HEK293 (cell line): Measurements from ENCODE around the gene NAPSA.

ENCODE experiments used
- CTCF ChIA-PET: fragments of 350-600 bp; formaldehyde crosslinking; extraction: SDS; loops from one replicate; lab custom pipeline; 2021; ENCODE audit warnings: antibody characterized with exemption; lab: Yijun Ruan, JAX
- POLR2A ChIA-PET: fragments of 300-600 bp; formaldehyde crosslinking; extraction: SDS; loops from one replicate; lab custom pipeline; 2020; ENCODE audit warnings: antibody characterized with exemption, inconsistent platforms; lab: Yijun Ruan, JAX
- H3K27ac ChIP-seq: fragments of 200-500 bp; sonication (Bioruptor generic); 2 replicates; pipeline ENCODE4 v1.5.1; 2014; ENCODE audit warnings: low read depth, low read length, control low read depth, inconsistent platforms; ENCODE audit errors: extremely low read depth
- H3K36me3 ChIP-seq, 2 experiments: fragments of 200-500 bp in 1 of 2; sonication (Bioruptor generic) in 1 of 2; 1 replicate in 1 of 2; 2 replicates in 1 of 2; pipeline ENCODE4 v1.5.1; 2014 to 2017; ENCODE audit warnings: inconsistent platforms in 2 of 2, low read length in 2 of 2; ENCODE audit not compliant: control insufficient read depth in 2 of 2, insufficient read depth in 1 of 2
- H3K4me1 ChIP-seq: fragments of 200-500 bp; sonication (Bioruptor generic); 2 replicates; pipeline ENCODE4 v1.5.1; 2014; ENCODE audit warnings: mild to moderate bottlenecking, low read length, inconsistent platforms; ENCODE audit not compliant: control insufficient read depth, insufficient read depth
- H3K4me3 ChIP-seq: 2 replicates; pipeline ENCODE4 v1.5.1; 2011; ENCODE audit warnings: low read depth, mild to moderate bottlenecking, control low read depth, low read length, moderate library complexity
- H3K9me3 ChIP-seq: fragments of 200-500 bp; sonication (Bioruptor generic); 2 replicates; pipeline ENCODE4 v1.5.1; 2014; ENCODE audit warnings: low read depth, low read length, inconsistent platforms; ENCODE audit not compliant: control insufficient read depth, insufficient read depth
- AEBP2 ChIP-seq: fragments of 450-650 bp; formaldehyde crosslinking; IDR thresholded peaks from 2 replicates; pipeline ENCODE4 v1.5.1; 2016; ENCODE audit warnings: missing biosample characterization, missing genetic modification characterization, borderline replicate concordance
- ELK4 ChIP-seq: IDR thresholded peaks from 2 replicates; pipeline ENCODE4 v1.6.1; 2011; ENCODE audit warnings: mild to moderate bottlenecking, low read depth, low read length, borderline replicate concordance
- GLI2 ChIP-seq: fragments of 450-650 bp; formaldehyde crosslinking; IDR thresholded peaks from 2 replicates; pipeline ENCODE4; 2017; ENCODE audit warnings: missing biosample characterization, missing genetic modification characterization, low read depth, borderline replicate concordance
- KLF1 ChIP-seq: fragments of 450-650 bp; formaldehyde crosslinking; IDR thresholded peaks from 2 replicates; pipeline ENCODE4 v1.5.1; 2016; ENCODE audit warnings: missing biosample characterization, missing genetic modification characterization
- KLF10 ChIP-seq: fragments of 450-650 bp; IDR thresholded peaks from 2 replicates; pipeline ENCODE4 v1.5.1; 2018; ENCODE audit warnings: missing biosample characterization, mild to moderate bottlenecking, missing genetic modification characterization
- KLF17 ChIP-seq: fragments of 450-650 bp; formaldehyde crosslinking; IDR thresholded peaks from 2 replicates; pipeline ENCODE4 v1.5.1; 2016; ENCODE audit warnings: missing biosample characterization, missing genetic modification characterization
- PATZ1 ChIP-seq: fragments of 450-650 bp; formaldehyde crosslinking; IDR thresholded peaks from 2 replicates; pipeline ENCODE4 v1.5.1; 2016; ENCODE audit warnings: missing biosample characterization, missing genetic modification characterization
- SALL2 ChIP-seq: fragments of 450-650 bp; formaldehyde crosslinking; IDR thresholded peaks from 2 replicates; pipeline ENCODE4 v1.5.0; 2017; ENCODE audit warnings: missing biosample characterization, mild to moderate bottlenecking, missing genetic modification characterization, borderline replicate concordance
- SP2 ChIP-seq: fragments of 450-650 bp; formaldehyde crosslinking; IDR thresholded peaks from 2 replicates; pipeline ENCODE4 v1.5.1; 2016; ENCODE audit warnings: missing biosample characterization, missing genetic modification characterization
- ZBTB6 ChIP-seq: fragments of 450-650 bp; formaldehyde crosslinking; IDR thresholded peaks from 2 replicates; pipeline ENCODE4 v1.5.1; 2017; ENCODE audit warnings: missing biosample characterization, missing genetic modification characterization
- ZFHX2 ChIP-seq: fragments of 450-650 bp; formaldehyde crosslinking; conservative IDR thresholded peaks from 2 replicates; pipeline ENCODE4 v1.5.1; 2016; ENCODE audit warnings: missing biosample characterization, missing genetic modification characterization
- ZIC2 ChIP-seq: fragments of 450-650 bp; formaldehyde crosslinking; IDR thresholded peaks from 2 replicates; pipeline ENCODE4 v1.5.1; 2016; ENCODE audit warnings: missing biosample characterization, missing genetic modification characterization
- ZNF10 ChIP-seq: fragments of 450-650 bp; formaldehyde crosslinking; IDR thresholded peaks from 2 replicates; pipeline ENCODE4 v1.5.1; 2017; ENCODE audit warnings: missing biosample characterization, missing genetic modification characterization
- ZNF140 ChIP-seq: fragments of 450-650 bp; formaldehyde crosslinking; IDR thresholded peaks from 2 replicates; pipeline ENCODE4 v1.5.1; 2016; ENCODE audit warnings: missing biosample characterization, missing genetic modification characterization
- ZNF146 ChIP-seq: fragments of 450-650 bp; formaldehyde crosslinking; IDR thresholded peaks from 2 replicates; pipeline ENCODE4 v1.5.1; 2016; ENCODE audit warnings: missing biosample characterization, missing genetic modification characterization
- ZNF148 ChIP-seq: fragments of 450-650 bp; formaldehyde crosslinking; IDR thresholded peaks from 2 replicates; pipeline ENCODE4 v1.5.0; 2017; ENCODE audit warnings: missing biosample characterization, missing genetic modification characterization, borderline replicate concordance
- ZNF174 ChIP-seq: fragments of 450-650 bp; formaldehyde crosslinking; IDR thresholded peaks from 2 replicates; pipeline ENCODE4 v1.5.0; 2017; ENCODE audit warnings: missing biosample characterization, mild to moderate bottlenecking, missing genetic modification characterization
- ZNF18 ChIP-seq: fragments of 450-650 bp; formaldehyde crosslinking; IDR thresholded peaks from 2 replicates; pipeline ENCODE4 v1.5.1; 2016; ENCODE audit warnings: missing biosample characterization, missing genetic modification characterization
- ZNF19 ChIP-seq: fragments of 450-650 bp; formaldehyde crosslinking; IDR thresholded peaks from 2 replicates; pipeline ENCODE4; 2016; ENCODE audit warnings: missing biosample characterization, missing genetic modification characterization, low read depth
- ZNF341 ChIP-seq: fragments of 450-650 bp; formaldehyde crosslinking; IDR thresholded peaks from 2 replicates; pipeline ENCODE4; 2016; ENCODE audit warnings: low read depth, missing biosample characterization, missing genetic modification characterization
- ZNF701 ChIP-seq: fragments of 450-650 bp; formaldehyde crosslinking; IDR thresholded peaks from 2 replicates; pipeline ENCODE4 v1.5.1; 2016; ENCODE audit warnings: missing biosample characterization, missing genetic modification characterization
- ZNF76 ChIP-seq: fragments of 450-650 bp; formaldehyde crosslinking; IDR thresholded peaks from 2 replicates; pipeline ENCODE4; 2016; ENCODE audit warnings: low read depth, missing biosample characterization, missing genetic modification characterization, borderline replicate concordance
- ZNF837 ChIP-seq: fragments of 450-650 bp; formaldehyde crosslinking; IDR thresholded peaks from 2 replicates; pipeline ENCODE4 v1.5.1; 2016; ENCODE audit warnings: missing biosample characterization, missing genetic modification characterization

NAPSA gene

GRCh38 chr19:50333737-50334617 lies 31.5 kb downstream of the NAPSA start (continued):
- no peak for TF ChIP-seq ZNF341 (tag by site-specific recombination)
- no peak for TF ChIP-seq KLF10 (tag by site-specific recombination)

- peak overlapping the region; percentile 21; the same call in 1 of the 2 replicates for H3K27ac ChIP-seq
- POLR2A ChIA-PET: interaction anchor here (0.5 to 1.5 kb wide), 14 partner anchors 8 to 491 kb away, joined by 3 to 10 read pairs (median 3); partner anchors contain the start of gene JOSD2
- TF ChIP-seq ZNF10 (tag by site-specific recombination) (no peak), KLF1 (tag by site-specific recombination) (peak; percentile 41; the same call in 1 of the 2 replicates), ZBTB6 (tag by site-specific recombination) (no peak), ZNF701 (tag by site-specific recombination) (no peak), ZIC2 (tag by site-specific recombination) (no peak), ZNF76 (peak; percentile 97), GLI2 (tag by site-specific recombination) (no peak), ZNF146 (tag by site-specific recombination) (no peak), ZNF18 (tag by site-specific recombination) (no peak), ELK4 (no peak), ZNF174 (tag by site-specific recombination) (no peak), ZNF140 (tag by site-specific recombination) (no peak), SALL2 (tag by site-specific recombination) (no peak), SP2 (tag by site-specific recombination) (peak; percentile 86), PATZ1 (tag by site-specific recombination) (peak; percentile 59), AEBP2 (tag by site-specific recombination) (no peak), ZNF837 (no peak), ZFHX2 (peak; percentile 97), ZNF148 (tag by site-specific recombination) (no peak), ZNF19 (no peak), KLF17 (tag by site-specific recombination) (peak; percentile 50; the same call in 1 of the 2 replicates)
Measured at GRCh38 chr19:50333235-50333736, 32.2 kb downstream of the NAPSA start.

More at GRCh38 chr19:50333235-50333736, 32.2 kb downstream of the NAPSA start:
- Histone ChIP-seq H3K9me3 (no peaks in the 10 kb centered on the region), H3K36me3 (no peaks in the 10 kb centered on the region), H3K4me1 (peaks cover 16% of the 10 kb centered on the region), H3K4me3 (peak overlapping the region; percentile 61)
- CTCF ChIA-PET: interaction anchor here (0.5 to 1.6 kb wide), 4 partner anchors 36 to 197 kb away, joined by 4 to 8 read pairs (median 4); no protein-coding TSS in a partner anchor
